H54 (cell line): Measurements from ENCODE around the gene TSPAN18.

Experiments
- DNase-seq: peaks from one replicate; pipeline ENCODE4 v3.0.0; 2011; ENCODE audit warnings: low spot score, mixed read lengths; ENCODE audit not compliant: insufficient read length
- FAIRE-seq: peaks from 3 replicates; lab custom pipeline; 2011; peaks lifted over from hg19 to GRCh38; lab: Jason Lieb, UNC
- POLR2A ChIP-seq: IDR thresholded peaks from 2 replicates; pipeline ENCODE4 v1.6.1; 2011; ENCODE audit warnings: low read depth, mild to moderate bottlenecking, low read length

Gene TSPAN18

GRCh38 chr11:44787981-44788380 lies 61.2 kb downstream of the TSPAN18 start:
- FAIRE-seq (no peak), DNase-seq (no peak)
- no peak for TF ChIP-seq POLR2A

GRCh38 chr11:44788536-44789261 lies 61.9 kb downstream of the TSPAN18 start:
- no peak for TF ChIP-seq POLR2A
- FAIRE-seq (no peak), DNase-seq (no peak)

GRCh38 chr11:44789496-44789895 lies 62.7 kb downstream of the TSPAN18 start:
- FAIRE-seq (no peak), DNase-seq (no peak)
- no peak for TF ChIP-seq POLR2A

- DNase-seq (no peak), FAIRE-seq (no peak)
- TF ChIP-seq POLR2A = no peak
These were observed 63.4 kb downstream of the TSPAN18 start for GRCh38 chr11:44790211-44790610.

GRCh38 chr11:44791316-44791925 lies 64.7 kb downstream of the TSPAN18 start:
- TF ChIP-seq POLR2A = no peak
- DNase-seq (no peak), FAIRE-seq (no peak)

- TF ChIP-seq POLR2A = no peak
- DNase-seq (no peak), FAIRE-seq (no peak)
These were observed 65.4 kb downstream of the TSPAN18 start for GRCh38 chr11:44792171-44792570.

- DNase-seq (no peak), FAIRE-seq (no peak)
- TF ChIP-seq POLR2A = no peak
These were observed 66.8 kb downstream of the TSPAN18 start for GRCh38 chr11:44793350-44794090.

GRCh38 chr11:44795803-44796535 lies 69.2 kb downstream of the TSPAN18 start:
- DNase-seq (no peak), FAIRE-seq (no peak)
- no peak for TF ChIP-seq POLR2A

- DNase-seq = no peak
- no peak for TF ChIP-seq POLR2A
- FAIRE-seq = no peak
These were observed 70.3 kb downstream of the TSPAN18 start for GRCh38 chr11:44797051-44797450.

- FAIRE-seq (no peak), DNase-seq (no peak)
- no peak for TF ChIP-seq POLR2A
These were observed 71.3 kb downstream of the TSPAN18 start for GRCh38 chr11:44797886-44798606.

GRCh38 chr11:44798607-44798972 lies 71.8 kb downstream of the TSPAN18 start:
- no peak for TF ChIP-seq POLR2A
- FAIRE-seq = no peak
- DNase-seq = no peak

GRCh38 chr11:44799012-44799411 lies 72.2 kb downstream of the TSPAN18 start:
- TF ChIP-seq POLR2A = no peak

GRCh38 chr11:44802347-44802746 lies 75.6 kb downstream of the TSPAN18 start:
- FAIRE-seq (no peak), DNase-seq (no peak)
- TF ChIP-seq POLR2A = no peak

More at GRCh38 chr11:44799012-44799411, 72.2 kb downstream of the TSPAN18 start:
- no peak for DNase-seq
- FAIRE-seq = no peak
